Non-pigmented ciliary epithelial cell (primary cell): ENCODE data around the gene UBA3.

Experiments used
- DNase-seq: peaks from one replicate; pipeline ENCODE4 v3.0.0-alpha.2; 2010; ENCODE audit warnings: low read depth

UBA3 gene

GRCh38 chr3:69011096-69011730 is 69.0 kb downstream of the UBA3 start:
- DNase-seq: no peak

- DNase-seq: no peak
Measured at GRCh38 chr3:69009559-69010410, 70.4 kb downstream of the UBA3 start.

- DNase-seq: no peak
Measured at GRCh38 chr3:69008980-69009379, 71.2 kb downstream of the UBA3 start.

- DNase-seq: no peak
Measured at GRCh38 chr3:69005791-69006482, 74.2 kb downstream of the UBA3 start.

- DNase-seq: no peak
Measured at GRCh38 chr3:69005071-69005790, 74.9 kb downstream of the UBA3 start.
